Measurements from ENCODE around the gene WWC2. TPM values are rescaled to one million over a fixed set of nuclear protein-coding genes. Genes with fewer than 3 reads are reported as not detected.

The WWC2 gene
- total and polyA plus RNA-seq, 9 donors, result 9.4 to 43.0 (median 32.5) TPM

- Histone ChIP-seq H3K4me3 (no peak overlapping the region), H3K27me3 (no peaks in the 10 kb centered on the region), H3K27ac (no peak overlapping the region), H3K36me3 (no peaks in the 10 kb centered on the region), H3K9me3 (no peaks in the 10 kb centered on the region), H3K4me1 (ENCODE audit: insufficient read depth) (no peaks in the 10 kb centered on the region)
- intact Hi-C loops (cut with DNase I), result no loop called here
- 79 to 92% (median 80%) methylated on average over 6 of the region's 6 CpGs for WGBS, 3 donors
- no peak for DNase-seq
- TF ChIP-seq POLR2A (IDR thresholded peaks at IDR 0.05), result no peak
- TF ChIP-seq EP300 (IDR thresholded peaks at IDR 0.05), result no peak
- TF ChIP-seq CTCF (IDR thresholded peaks at IDR 0.05), result no peak
These were observed 230.2 kb downstream of the WWC2 start for GRCh38 chr4:183329244-183329643.

DNA sequence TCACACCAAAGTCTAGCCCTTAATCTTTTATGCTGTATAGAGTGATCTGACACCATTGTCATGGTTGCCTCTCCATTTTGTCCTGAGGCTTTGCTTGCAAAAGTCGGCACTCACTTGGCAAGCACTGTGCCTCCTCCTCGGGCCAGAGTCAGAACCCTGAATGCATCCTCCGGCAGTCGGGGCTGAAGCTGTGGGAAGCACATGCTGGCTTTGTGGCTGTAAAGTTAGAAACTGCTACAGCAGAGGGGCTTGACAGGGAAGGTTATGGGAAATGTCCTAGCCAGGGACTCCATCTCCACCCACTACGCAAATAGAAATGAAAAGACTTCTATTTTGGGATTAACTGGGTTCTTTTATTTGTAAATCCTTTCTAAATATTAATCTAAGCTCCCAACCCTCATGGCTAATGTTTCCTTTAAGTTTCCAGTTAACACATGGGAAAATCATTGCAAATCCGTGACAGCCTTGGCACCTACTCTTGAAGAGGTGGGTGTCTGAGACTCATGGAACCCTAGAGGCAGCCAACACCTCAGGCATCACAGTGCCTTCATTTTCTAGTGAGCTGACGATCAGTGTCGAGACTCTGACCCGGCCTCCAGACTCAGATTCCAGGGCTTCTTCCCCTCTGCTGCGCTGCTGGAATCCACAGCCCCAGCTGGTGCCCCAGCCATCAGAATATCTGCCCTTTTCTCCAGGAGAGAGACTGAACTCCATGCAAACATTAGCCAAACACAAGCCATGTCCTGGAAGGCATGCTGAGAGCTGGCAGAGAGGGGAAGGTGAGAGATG lies 231.1 kb downstream of the WWC2 start:
- Histone ChIP-seq H3K27ac (no peak overlapping the region), H3K4me3 (no peak overlapping the region), H3K36me3 (no peaks in the 10 kb centered on the region), H3K9me3 (no peaks in the 10 kb centered on the region), H3K27me3 (no peaks in the 10 kb centered on the region), H3K4me1 (ENCODE audit: insufficient read depth) (no peaks in the 10 kb centered on the region)
- no peak for DNase-seq
- intact Hi-C loops (cut with DNase I), result no loop called here
- 68 to 84% (median 83%) methylated on average over 10 of the region's 10 CpGs for WGBS, 3 donors
- TF ChIP-seq CTCF (IDR thresholded peaks at IDR 0.05), result no peak
- TF ChIP-seq POLR2A (IDR thresholded peaks at IDR 0.05), result no peak
- TF ChIP-seq EP300 (IDR thresholded peaks at IDR 0.05), result no peak

DNA sequence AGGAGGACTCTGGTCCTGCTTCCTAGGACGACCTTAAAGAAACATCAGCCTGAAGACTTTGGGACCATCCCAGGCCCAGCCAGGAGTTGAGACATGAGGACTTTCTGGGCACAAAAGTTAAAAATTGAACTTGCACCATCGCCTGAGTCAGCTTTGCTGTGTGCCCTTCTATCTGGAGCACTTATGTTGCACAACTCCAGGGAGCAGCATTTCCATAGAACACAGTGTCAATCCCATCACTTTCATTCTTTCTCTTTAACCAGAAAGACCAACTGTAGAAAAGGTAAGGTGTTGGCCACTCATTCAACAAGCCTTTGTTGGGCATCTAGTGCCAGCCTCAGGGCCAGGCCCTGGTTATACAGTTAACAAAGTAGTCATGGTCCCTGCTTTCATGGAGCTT lies 231.8 kb downstream of the WWC2 start:
- no peak overlapping the region for H3K4me3 ChIP-seq
- WGBS, 3 donors, result 86 to 96% (median 87%) methylated on average over 2 of the region's 2 CpGs
- H3K27me3 ChIP-seq, result no peaks in the 10 kb centered on the region
- intact Hi-C loops (cut with DNase I), result no loop called here
- no peaks in the 10 kb centered on the region for H3K9me3 ChIP-seq
- no peaks in the 10 kb centered on the region for H3K36me3 ChIP-seq
- TF ChIP-seq POLR2A (IDR thresholded peaks at IDR 0.05) (no peak), CTCF (IDR thresholded peaks at IDR 0.05) (no peak), EP300 (IDR thresholded peaks at IDR 0.05) (no peak)
- DNase-seq, result no peak
- no peaks in the 10 kb centered on the region for H3K4me1 ChIP-seq (ENCODE audit: insufficient read depth)
- H3K27ac ChIP-seq, result no peak overlapping the region

DNA sequence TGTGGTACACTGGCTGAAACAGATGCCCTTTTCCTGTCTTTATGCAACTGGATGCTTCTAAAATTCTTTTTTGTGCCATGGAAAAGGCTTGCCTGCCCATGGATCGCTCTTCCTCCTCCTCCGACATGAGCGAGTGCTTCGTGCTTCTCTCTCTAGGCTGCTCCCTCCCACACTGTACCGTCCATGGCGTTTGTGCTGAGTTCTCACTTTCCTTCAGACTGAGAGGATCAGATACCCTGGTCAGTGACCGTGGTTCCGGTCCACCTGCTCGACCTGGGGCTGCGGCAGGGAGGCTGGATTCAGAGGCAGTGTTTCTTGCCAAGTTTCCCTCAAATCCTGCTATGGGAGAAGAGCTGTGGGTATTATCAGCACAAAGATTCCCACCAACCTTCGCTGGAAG lies 233.4 kb downstream of the WWC2 start:
- intact Hi-C loops (cut with DNase I), result no loop called here
- 37 to 61% (median 37%) methylated on average over 11 of the region's 11 CpGs for WGBS, 3 donors
- Histone ChIP-seq H3K27ac (no peak overlapping the region), H3K4me3 (no peak overlapping the region), H3K9me3 (no peaks in the 10 kb centered on the region), H3K4me1 (ENCODE audit: insufficient read depth) (no peaks in the 10 kb centered on the region), H3K36me3 (no peaks in the 10 kb centered on the region), H3K27me3 (no peaks in the 10 kb centered on the region)
- TF ChIP-seq POLR2A (IDR thresholded peaks at IDR 0.05) (no peak), EP300 (IDR thresholded peaks at IDR 0.05) (no peak), CTCF (IDR thresholded peaks at IDR 0.05) (no peak)
- no peak for DNase-seq
